NT2/D1 (cell line): ENCODE results near the gene CCNQ.

Experiments used
- SUZ12 ChIP-seq: IDR thresholded peaks from 2 replicates; pipeline ENCODE4 v1.6.1; 2011; ENCODE audit not compliant: insufficient read length, insufficient read depth; ENCODE audit errors: extremely low read depth
- ZNF274 ChIP-seq: IDR thresholded peaks from 2 replicates; pipeline ENCODE4 v1.6.1; 2011; ENCODE audit warnings: mild to moderate bottlenecking, low read depth, low read length

DNA sequence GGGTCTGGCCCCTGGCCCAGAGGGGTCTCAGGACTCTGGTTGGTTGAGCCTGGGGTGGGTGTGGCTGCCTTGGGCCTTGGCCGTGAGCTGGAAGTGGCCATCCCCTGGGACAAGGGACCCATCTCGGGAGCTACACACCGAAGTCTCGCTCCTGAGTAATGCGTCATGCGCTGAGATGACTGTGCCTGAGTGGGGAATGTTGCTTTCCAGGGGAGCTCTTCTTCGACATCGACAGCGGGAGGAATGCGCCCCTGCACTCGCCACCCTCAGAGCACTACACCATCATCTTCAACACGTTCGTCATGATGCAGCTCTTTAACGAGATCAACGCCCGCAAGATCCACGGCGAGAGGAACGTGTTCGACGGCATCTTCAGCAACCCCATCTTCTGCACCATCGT lies 38.5 kb downstream of the CCNQ start:
- TF ChIP-seq SUZ12, result no peak
- no peak for TF ChIP-seq ZNF274
